Thoracic aorta (tissue), 2 donors: ENCODE data around the gene DBN1. TPM values are rescaled to one million over a fixed set of nuclear protein-coding genes. Genes with fewer than 3 reads are reported as not detected.
A peak's percentile ranks its signal among the peaks of the same experiment; 100 is the strongest.

ENCODE experiments used
- ATAC-seq: fragments of 150-250 bp; one replicate; pipeline ENCODE4 v1.8.0; 2017; ENCODE audit warnings: low read depth; ENCODE audit not compliant: insufficient number of reproducible peaks, low FRiP score
- DNase-seq: peaks from one replicate; pipeline ENCODE4 v3.0.0-alpha.2; 2020; ENCODE audit warnings: low spot score
- H3K27ac ChIP-seq, 2 donors: fragments of 200-600 bp; sonication (generic); 1 replicate in 1 of 2; 2 replicates in 1 of 2; pipeline ENCODE4 v1.5.1; 2016; ENCODE audit warnings: mild to moderate bottlenecking in 2 of 2, moderate library complexity in 2 of 2
- H3K27me3 ChIP-seq: fragments of 200-600 bp; sonication (generic); replicated peaks from 2 replicates; pipeline ENCODE4 v1.6.0; 2016; ENCODE audit warnings: mild to moderate bottlenecking; ENCODE audit not compliant: insufficient read depth
- H3K36me3 ChIP-seq: fragments of 200-600 bp; sonication (generic); one replicate; pipeline ENCODE4 v1.5.1; 2016
- H3K4me1 ChIP-seq, 2 donors: fragments of 200-600 bp; sonication (generic); 1 replicate in 1 of 2; 2 replicates in 1 of 2; pipeline versions ENCODE4 v1.5.1 to v1.6.0; 2016; ENCODE audit warnings: low read depth in 2 of 2, mild to moderate bottlenecking in 1 of 2; ENCODE audit not compliant: control insufficient read depth in 1 of 2
- H3K4me3 ChIP-seq: fragments of 200-600 bp; sonication (generic); 2 replicates; pipeline ENCODE4 v1.5.1; 2016; ENCODE audit warnings: mild to moderate bottlenecking
- H3K9me3 ChIP-seq: fragments of 200-600 bp; sonication (generic); 2 replicates; pipeline ENCODE4 v1.5.1; 2016
- total RNA-seq, 2 donors: library from RNA; depleted of rRNA; stranded (reverse); fragments of >200 nt; gene quantifications; one replicate each; pipeline versions ENCODE4 v1.1.0 to v1.2.3, GENCODE V29; 2016
- TF ChIP-seq, protein P1 (sequence below): fragments of 200-600 bp; sonication (generic); IDR thresholded peaks from one replicate; pipeline ENCODE4 v1.5.1; 2019; ENCODE audit warnings: antibody characterized with exemption

DBN1 gene
- total RNA-seq, 2 donors from 2014 or later = 91.2 to 132 TPM

DNA sequence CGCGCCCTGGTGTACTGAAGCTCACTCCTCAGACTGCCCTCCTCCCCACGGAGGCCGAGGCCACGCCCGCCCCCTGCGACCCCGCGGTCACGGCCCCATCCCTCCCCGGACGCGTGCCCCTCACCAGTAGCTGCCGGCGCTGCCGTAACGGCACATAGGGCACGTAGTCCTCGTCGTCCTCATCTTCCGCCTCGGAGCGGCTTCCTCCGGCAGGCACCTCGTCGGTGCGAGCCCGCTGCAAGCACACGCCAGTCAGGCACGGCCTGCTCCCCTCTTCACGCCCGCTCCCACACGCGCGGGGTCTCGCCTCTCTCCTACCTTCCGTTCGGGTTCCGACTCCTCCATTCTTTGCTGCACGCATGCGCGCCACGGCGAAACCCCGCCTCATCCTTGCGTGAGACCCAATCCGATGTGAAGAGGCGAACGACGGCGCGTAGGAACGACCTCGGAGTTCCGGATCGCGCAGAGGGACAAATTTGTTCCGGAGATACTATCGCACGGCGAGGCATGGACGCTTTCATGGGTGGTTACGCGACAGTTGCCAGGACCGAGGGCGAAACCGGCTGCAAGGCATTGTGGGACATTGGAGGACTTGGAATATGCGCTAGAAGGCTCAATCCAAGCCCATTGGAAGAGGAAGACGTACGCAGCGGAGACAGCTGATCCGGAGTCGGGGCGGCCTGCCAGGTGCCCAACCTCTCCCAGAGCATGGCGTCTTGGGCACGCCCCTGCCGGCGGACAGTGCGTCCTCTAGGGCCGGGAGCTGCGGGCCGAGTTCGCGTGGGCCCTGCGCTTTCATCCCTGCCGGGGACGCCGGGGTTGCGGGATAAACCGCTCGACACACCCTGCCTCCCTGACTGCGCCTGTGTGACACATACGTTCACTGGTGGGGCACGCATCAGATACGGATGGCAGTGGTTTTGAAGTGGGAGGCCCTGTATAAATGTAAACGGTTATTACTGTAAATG, 43.5 kb upstream of the DBN1 start, which contains the start of gene DDX41:
TSS of gene DDX41 (minus strand) at position 361 of the 968 bp plus-strand sequence. CDS start at position 345, 16 bp downstream.
- peaks cover 56% of the 10 kb centered on the region for H3K36me3 ChIP-seq
- TF ChIP-seq, protein P1, sequence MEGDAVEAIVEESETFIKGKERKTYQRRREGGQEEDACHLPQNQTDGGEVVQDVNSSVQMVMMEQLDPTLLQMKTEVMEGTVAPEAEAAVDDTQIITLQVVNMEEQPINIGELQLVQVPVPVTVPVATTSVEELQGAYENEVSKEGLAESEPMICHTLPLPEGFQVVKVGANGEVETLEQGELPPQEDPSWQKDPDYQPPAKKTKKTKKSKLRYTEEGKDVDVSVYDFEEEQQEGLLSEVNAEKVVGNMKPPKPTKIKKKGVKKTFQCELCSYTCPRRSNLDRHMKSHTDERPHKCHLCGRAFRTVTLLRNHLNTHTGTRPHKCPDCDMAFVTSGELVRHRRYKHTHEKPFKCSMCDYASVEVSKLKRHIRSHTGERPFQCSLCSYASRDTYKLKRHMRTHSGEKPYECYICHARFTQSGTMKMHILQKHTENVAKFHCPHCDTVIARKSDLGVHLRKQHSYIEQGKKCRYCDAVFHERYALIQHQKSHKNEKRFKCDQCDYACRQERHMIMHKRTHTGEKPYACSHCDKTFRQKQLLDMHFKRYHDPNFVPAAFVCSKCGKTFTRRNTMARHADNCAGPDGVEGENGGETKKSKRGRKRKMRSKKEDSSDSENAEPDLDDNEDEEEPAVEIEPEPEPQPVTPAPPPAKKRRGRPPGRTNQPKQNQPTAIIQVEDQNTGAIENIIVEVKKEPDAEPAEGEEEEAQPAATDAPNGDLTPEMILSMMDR = no peak
- peak; percentile 94 for DNase-seq

DNA sequence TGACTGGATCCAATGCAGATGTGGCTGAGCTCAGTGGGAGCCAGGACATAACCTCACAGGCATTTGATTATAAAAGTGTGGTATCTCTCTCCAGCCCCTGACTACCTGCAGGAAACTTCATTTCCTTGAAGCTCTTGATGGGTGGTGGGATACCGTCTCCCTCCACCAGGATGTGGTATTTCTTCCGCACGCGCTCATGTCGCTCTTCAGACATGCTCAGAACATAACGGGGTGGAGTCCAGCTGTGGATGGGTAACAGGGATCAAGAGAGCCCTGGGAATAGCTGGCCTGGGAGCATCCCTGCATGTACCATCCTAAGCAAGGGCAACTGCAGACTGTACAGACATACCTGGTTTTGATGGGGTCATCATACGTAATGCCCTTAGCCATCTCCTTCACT, 42.1 kb upstream of the DBN1 start:
- ATAC-seq (no peak), DNase-seq (no peak)

More for the DNA sequence above, 43.5 kb upstream of the DBN1 start, which contains the start of gene DDX41:
- peak; percentile 86 for ATAC-seq
- Histone ChIP-seq H3K27me3 (no peaks in the 10 kb centered on the region), H3K27ac (peak within 1 kb of the TSS; percentile 64 to 78), H3K4me1 (peaks cover 10 to 14% of the 10 kb centered on the region in 2 donors), H3K4me3 (peak within 1 kb of the TSS; percentile 88), H3K9me3 (no peaks in the 10 kb centered on the region)

DNA sequence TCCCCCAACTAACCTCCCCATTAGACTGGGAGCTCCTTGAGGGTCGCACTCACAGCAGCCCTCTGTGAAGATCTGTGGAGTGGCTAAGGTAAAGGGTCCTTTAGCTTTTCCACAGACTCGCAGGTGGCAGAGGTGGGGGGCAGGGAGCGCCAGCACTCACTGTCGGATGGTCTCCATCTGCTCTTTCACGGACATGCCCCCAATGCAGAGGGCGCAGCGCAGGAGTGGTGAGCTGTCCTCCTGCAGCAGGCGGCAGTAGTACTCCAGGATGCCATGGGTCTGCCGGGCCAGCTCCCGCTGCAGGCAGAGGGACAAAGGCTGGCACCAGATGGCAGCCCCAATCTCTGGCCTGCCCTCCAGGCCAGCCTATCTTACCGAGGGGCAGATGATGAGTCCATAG, 41.1 kb upstream of the DBN1 start:
- Histone ChIP-seq H3K27ac (no peak overlapping the region), H3K27me3 (no peaks in the 10 kb centered on the region), H3K4me1 (peaks cover 10 to 14% of the 10 kb centered on the region in 2 donors), H3K36me3 (peaks cover 45% of the 10 kb centered on the region), H3K4me3 (no peak overlapping the region), H3K9me3 (no peaks in the 10 kb centered on the region)
- TF ChIP-seq, protein P1 = no peak
- ATAC-seq (no peak), DNase-seq (no peak)

More for the DNA sequence above, 42.1 kb upstream of the DBN1 start:
- Histone ChIP-seq H3K36me3 (peaks cover 55% of the 10 kb centered on the region), H3K27ac (no peak overlapping the region), H3K27me3 (no peaks in the 10 kb centered on the region), H3K4me3 (peak overlapping the region; percentile 88), H3K4me1 (peaks cover 10 to 14% of the 10 kb centered on the region in 2 donors), H3K9me3 (no peaks in the 10 kb centered on the region)
- TF ChIP-seq, protein P1 = no peak

DNA sequence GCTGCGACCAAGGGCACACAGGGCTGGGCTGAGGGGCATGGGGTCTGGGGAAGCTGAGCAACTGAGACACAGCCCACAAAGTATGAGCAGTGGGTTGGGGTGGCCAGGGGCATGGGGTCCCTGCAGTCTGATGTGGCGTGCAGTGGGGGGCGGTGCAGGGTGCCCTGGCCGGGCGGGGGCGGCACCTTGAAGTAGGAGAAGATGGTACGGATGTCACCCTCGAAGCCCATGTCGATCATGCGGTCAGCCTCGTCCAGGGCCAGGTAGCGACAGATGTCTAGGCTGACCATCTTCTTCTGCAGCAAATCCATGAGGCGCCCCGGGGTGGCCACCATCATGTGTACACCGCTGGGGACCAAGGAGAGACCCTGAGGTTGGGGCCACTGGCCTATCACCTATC, 40.1 kb upstream of the DBN1 start:
- TF ChIP-seq, protein P1 = no peak
- Histone ChIP-seq H3K27ac (no peak overlapping the region), H3K27me3 (no peaks in the 10 kb centered on the region), H3K9me3 (no peaks in the 10 kb centered on the region), H3K36me3 (peaks cover 42% of the 10 kb centered on the region), H3K4me3 (no peak overlapping the region), H3K4me1 (peaks cover 10 to 14% of the 10 kb centered on the region in 2 donors)
- ATAC-seq (no peak), DNase-seq (no peak)

DNA sequence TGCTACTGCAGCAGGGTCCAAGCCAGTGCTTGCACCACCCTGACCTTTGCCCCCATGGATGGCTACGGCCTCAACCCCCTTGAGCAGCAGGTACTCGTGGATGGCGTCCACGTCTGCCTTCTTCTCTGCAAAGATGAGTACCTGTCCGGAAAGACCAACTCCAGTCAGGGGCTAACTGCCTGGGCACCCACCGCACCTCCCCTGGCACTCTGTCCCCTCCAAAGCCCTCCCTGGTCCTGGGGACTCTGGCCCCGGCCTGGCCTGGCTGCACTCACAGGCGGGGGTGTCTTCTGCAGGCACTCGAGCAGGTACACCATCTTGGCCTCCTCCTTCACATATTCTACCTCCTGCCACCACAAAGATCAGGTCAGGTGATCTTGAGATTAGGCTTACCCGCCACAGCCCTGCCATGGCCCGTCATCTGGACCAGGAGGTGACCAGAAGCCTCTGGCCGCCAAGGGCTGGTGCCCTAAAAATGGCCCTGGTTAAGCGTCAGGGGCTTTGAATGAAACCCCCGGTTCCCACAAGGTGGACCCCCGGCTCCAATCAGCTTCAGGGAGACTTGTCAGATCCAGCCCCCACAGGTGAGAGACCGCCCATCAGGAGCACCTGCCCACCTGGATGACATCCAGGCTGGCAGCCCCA, 39.4 kb upstream of the DBN1 start:
- no peak for ATAC-seq
- no peak for DNase-seq
- Histone ChIP-seq H3K27me3 (no peaks in the 10 kb centered on the region), H3K9me3 (no peaks in the 10 kb centered on the region), H3K27ac (no peak overlapping the region), H3K36me3 (peaks cover 42% of the 10 kb centered on the region), H3K4me1 (peaks cover 10 to 14% of the 10 kb centered on the region in 2 donors), H3K4me3 (no peak overlapping the region)
- TF ChIP-seq, protein P1 = no peak
